Mucosa of descending colon (tissue), 3 donors: ENCODE results near the gene ADAMTS19. TPM values are rescaled to one million over a fixed set of nuclear protein-coding genes. Genes with fewer than 3 reads are reported as not detected.

Experiments
- ATAC-seq: fragments of 200-7000 bp; cut with Tn5 transposase; one replicate; pipeline ENCODE4 v1.9.1; 2020; ENCODE audit warnings: mild to moderate bottlenecking, moderate library complexity
- DNase-seq, 3 donors: peaks; one replicate each; pipeline ENCODE4 v3.0.0-alpha.2; 2020
- H3K36me3 ChIP-seq: fragments of 200-600 bp; one replicate; pipeline ENCODE4 v1.8.0; 2021; ENCODE audit warnings: low read depth, mild to moderate bottlenecking
- H3K4me1 ChIP-seq: fragments of 200-600 bp; one replicate; pipeline ENCODE4 v1.8.0; 2021; ENCODE audit warnings: low read depth, mild to moderate bottlenecking
- H3K4me3 ChIP-seq: fragments of 200-600 bp; one replicate; pipeline ENCODE4 v1.8.0; 2021; ENCODE audit warnings: mild to moderate bottlenecking
- H3K9me3 ChIP-seq: fragments of 200-600 bp; one replicate; pipeline ENCODE4 v1.8.0; 2021; ENCODE audit warnings: mild to moderate bottlenecking
- CTCF ChIP-seq: fragments of 200-600 bp; IDR thresholded peaks from one replicate; pipeline ENCODE4 v1.8.0; 2022; ENCODE audit warnings: antibody characterized with exemption, mild to moderate bottlenecking
- intact Hi-C, 2 donors: fragments of 100-400 bp; cut with DNase I in 1 of 2; cut with micrococcal nuclease in 1 of 2; formaldehyde crosslinking; loops; one replicate each; pipeline versions ENCODE4 v1.11.0 to v1.11.1; 2022; cut with DNase I, micrococcal nuclease
- total RNA-seq, 3 donors: library from RNA; stranded (reverse); fragmentation: NEBNext Ultra II Directional in 2 of 3; extraction: Animal tissue kit (Norgen Biotek cat#: 25700) in 2 of 3; gene quantifications; one replicate each; pipeline versions ENCODE4 v1.2.1 to v1.2.4, GENCODE V29; 2021 to 2023
- donor health status: DM: no; HTN: no; CAD: no; lungs with moderate emphysema.
- donor health status: DM: no; HTN: no; CAD: no.
- donor health status: DM: no; HTN: yes; CAD: no.

Gene ADAMTS19
- total RNA-seq, 3 donors from 2014 or later, result 0.12 to 1.6 (median 0.75) TPM

GRCh38 chr5:129687941-129688340 is 227.8 kb downstream of the ADAMTS19 start:
- TF ChIP-seq CTCF, result no peak
- no peak for DNase-seq
- intact Hi-C loops, result no loop called here
- H3K4me1 ChIP-seq, result no peaks in the 10 kb centered on the region
- no peaks in the 10 kb centered on the region for H3K36me3 ChIP-seq
- H3K4me3 ChIP-seq, result no peak overlapping the region
- ATAC-seq, result no peak
- no peaks in the 10 kb centered on the region for H3K9me3 ChIP-seq

GRCh38 chr5:129689045-129689444 is 228.9 kb downstream of the ADAMTS19 start:
- DNase-seq (no peak), ATAC-seq (no peak)
- intact Hi-C loops, result no loop called here
- Histone ChIP-seq H3K9me3 (no peaks in the 10 kb centered on the region), H3K36me3 (no peaks in the 10 kb centered on the region), H3K4me1 (no peaks in the 10 kb centered on the region), H3K4me3 (no peak overlapping the region)
- no peak for TF ChIP-seq CTCF

GRCh38 chr5:129691220-129691619 is 231.1 kb downstream of the ADAMTS19 start:
- DNase-seq, result no peak
- Histone ChIP-seq H3K36me3 (no peaks in the 10 kb centered on the region), H3K9me3 (no peaks in the 10 kb centered on the region), H3K4me3 (no peak overlapping the region), H3K4me1 (no peaks in the 10 kb centered on the region)
- intact Hi-C loops, result no loop called here
- no peak for TF ChIP-seq CTCF
- ATAC-seq, result no peak

GRCh38 chr5:129696636-129697035 is 236.5 kb downstream of the ADAMTS19 start:
- TF ChIP-seq CTCF, result no peak
- intact Hi-C loops, result no loop called here
- DNase-seq (no peak), ATAC-seq (no peak)
- H3K9me3 ChIP-seq, result no peaks in the 10 kb centered on the region
- H3K4me3 ChIP-seq, result no peak overlapping the region
- no peaks in the 10 kb centered on the region for H3K36me3 ChIP-seq
- no peaks in the 10 kb centered on the region for H3K4me1 ChIP-seq

- Histone ChIP-seq H3K4me1 (no peaks in the 10 kb centered on the region), H3K9me3 (no peaks in the 10 kb centered on the region), H3K36me3 (no peaks in the 10 kb centered on the region), H3K4me3 (no peak overlapping the region)
- intact Hi-C loops, result no loop called here
- ATAC-seq, result no peak
- DNase-seq, result no peak
- no peak for TF ChIP-seq CTCF
Measured at GRCh38 chr5:129698661-129699060, 238.6 kb downstream of the ADAMTS19 start.

GRCh38 chr5:129716235-129716634 is 256.1 kb downstream of the ADAMTS19 start:
- no peak for TF ChIP-seq CTCF
- no peak for DNase-seq
- Histone ChIP-seq H3K9me3 (no peaks in the 10 kb centered on the region), H3K36me3 (no peaks in the 10 kb centered on the region), H3K4me1 (no peaks in the 10 kb centered on the region), H3K4me3 (no peak overlapping the region)
- intact Hi-C loops, result no loop called here
- ATAC-seq, result no peak
